K562 (cell line): Measurements from ENCODE around the gene SUFU. TPM values are rescaled to one million over a fixed set of nuclear protein-coding genes. Genes with fewer than 3 reads are reported as not detected.

Experiments used
- ATAC-seq: fragments of 200-7000 bp; cut with Tn5 transposase; 3 replicates; pipeline ENCODE4 v1.9.1; 2020; ENCODE audit warnings: moderate library complexity
- BruUV-seq: library from RNA; stranded (reverse); fragments of 400-500 nt; replicated peaks from 2 replicates; lab custom pipeline; 2021; lab: Mats Ljungman, UMichigan
- CTCF ChIA-PET: fragments of 300-600 bp; formaldehyde crosslinking; extraction: SDS; loops from one replicate; lab custom pipeline; 2021; ENCODE audit warnings: low intra/inter-chr PET ratio; lab: Yijun Ruan, JAX
- POLR2A ChIA-PET: fragments of 300-600, 350-650 bp; sonication (Branson Sonifier 250); formaldehyde crosslinking; extraction: SDS; loops from one replicate; lab custom pipeline; 2021; ENCODE audit warnings: antibody characterized with exemption, inconsistent platforms; lab: Yijun Ruan, JAX
- DNase-seq, 4 experiments: peaks; one replicate each; pipeline versions ENCODE4 v3.0.0 to v3.0.0-alpha.2; 2011 to 2018; ENCODE audit warnings: low spot score in 3 of 4, mixed read lengths in 3 of 4; ENCODE audit errors: extremely low read depth in 1 of 4
- FAIRE-seq: peaks from 2 replicates; lab custom pipeline; 2011; peaks lifted over from hg19 to GRCh38; lab: Jason Lieb, UNC
- H2AFZ ChIP-seq: 2 replicates; pipeline ENCODE4 v1.6.0; 2011; ENCODE audit warnings: low read depth, low read length, control low read depth, inconsistent platforms
- H3K27ac ChIP-seq: fragments of 200-600 bp; 3 replicates; pipeline ENCODE4 v1.8.0; 2011; ENCODE audit warnings: low read depth, mild to moderate bottlenecking, control low read depth, inconsistent platforms, low read length, moderate library complexity, mixed read lengths; ENCODE audit errors: extremely low read depth
- H3K27me3 ChIP-seq, 2 experiments: fragments of 300-600 bp in 1 of 2; 2 replicates in 1 of 2; 3 replicates in 1 of 2; pipeline versions ENCODE4 v1.6.0 to v1.8.0; 2011; ENCODE audit warnings: inconsistent platforms in 2 of 2, low read length in 2 of 2, mild to moderate bottlenecking in 1 of 2, mixed read lengths in 1 of 2, moderate library complexity in 1 of 2; ENCODE audit not compliant: control insufficient read depth in 2 of 2, insufficient read depth in 2 of 2
- H3K36me3 ChIP-seq: fragments of 300-600 bp; 3 replicates; pipeline ENCODE4 v1.8.0; 2011; ENCODE audit warnings: mild to moderate bottlenecking, low read length, inconsistent platforms; ENCODE audit not compliant: control insufficient read depth, insufficient read depth
- H3K4me1 ChIP-seq, 2 experiments: fragments of 200-600 bp in 1 of 2; replicated peaks in 1 of 2; 2 replicates in 1 of 2; 3 replicates in 1 of 2; pipeline versions ENCODE4 v1.5.1 to v1.8.0; 2011; ENCODE audit warnings: inconsistent platforms in 2 of 2, low read length in 2 of 2, mild to moderate bottlenecking in 1 of 2, mixed read lengths in 1 of 2, moderate library complexity in 1 of 2; ENCODE audit not compliant: control insufficient read depth in 2 of 2, insufficient read depth in 2 of 2
- H3K4me2 ChIP-seq: 2 replicates; pipeline ENCODE4 v1.6.1; 2011; ENCODE audit warnings: low read length, control low read depth, inconsistent platforms, mixed read lengths; ENCODE audit not compliant: insufficient read depth
- H3K4me3 ChIP-seq: fragments of 200-600 bp; sonication (generic), shearing (Covaris generic); 2 replicates; pipeline ENCODE4 v1.5.1; 2016; ENCODE audit warnings: control low read depth, inconsistent platforms
- H3K79me2 ChIP-seq: fragments of 200-600 bp; 3 replicates; pipeline ENCODE4 v1.8.0; 2011; ENCODE audit warnings: low read length, inconsistent platforms; ENCODE audit not compliant: control insufficient read depth, insufficient read depth
- H3K9ac ChIP-seq, 2 experiments: 2 replicates each; pipeline versions ENCODE4 v1.6.0 to v1.6.1; 2011; ENCODE audit warnings: low read depth in 2 of 2, low read length in 2 of 2, control low read depth in 1 of 2, inconsistent platforms in 1 of 2, mild to moderate bottlenecking in 1 of 2, mixed read lengths in 1 of 2; ENCODE audit not compliant: insufficient read depth in 1 of 2
- H3K9me1 ChIP-seq: one replicate; pipeline ENCODE4 v1.6.0; 2011; ENCODE audit warnings: inconsistent platforms, mild to moderate bottlenecking, low read length, moderate library complexity; ENCODE audit not compliant: control insufficient read depth, insufficient read depth
- H3K9me3 ChIP-seq: replicated peaks from 2 replicates; pipeline ENCODE4 v1.5.1; 2011; ENCODE audit warnings: low read depth, low read length, inconsistent platforms; ENCODE audit not compliant: control insufficient read depth, insufficient read depth
- H4K20me1 ChIP-seq: replicated peaks from 2 replicates; pipeline ENCODE4 v1.6.1; 2011; ENCODE audit warnings: low read length, inconsistent platforms, mixed read lengths; ENCODE audit not compliant: control insufficient read depth, insufficient read depth
- CBX8 ChIP-seq: fragments of 200-600 bp; sonication (generic); IDR thresholded peaks from 2 replicates; pipeline ENCODE4 v1.6.1; 2012; ENCODE audit warnings: borderline replicate concordance, mixed run types, low read depth, mild to moderate bottlenecking, moderate library complexity, mixed read lengths, low read length, control low read depth, inconsistent platforms; ENCODE audit not compliant: poor library complexity, severe bottlenecking; ENCODE audit errors: extremely low read depth
- DLX4 ChIP-seq: fragments of 250-450 bp; sonication (Bioruptor Pico); IDR thresholded peaks from 2 replicates; pipeline ENCODE4 v1.6.1; 2021; ENCODE audit warnings: mild to moderate bottlenecking
- FOXK1 ChIP-seq: sonication (generic); formaldehyde crosslinking; IDR thresholded peaks from 2 replicates; pipeline ENCODE4 v1.8.0; 2022; ENCODE audit warnings: missing genetic modification reagents, mild to moderate bottlenecking, borderline replicate concordance
- HDGF ChIP-seq: fragments of 450-650 bp; IDR thresholded peaks from 2 replicates; pipeline ENCODE4 v1.6.1; 2016
- JUND ChIP-seq, 2 experiments: IDR thresholded peaks; 2 replicates in 1 of 2; 3 replicates in 1 of 2; pipeline ENCODE4 v1.6.1; 2011; ENCODE audit warnings: borderline replicate concordance in 2 of 2, low read depth in 2 of 2, low read length in 2 of 2, improper control_type of control experiment in 1 of 2, missing biosample characterization in 1 of 2, missing genetic modification characterization in 1 of 2, missing genetic modification reagents in 1 of 2
- KAT7 ChIP-seq: sonication (generic); formaldehyde crosslinking; IDR thresholded peaks from 2 replicates; pipeline ENCODE4 v1.8.0; 2022; ENCODE audit warnings: missing genetic modification reagents, mild to moderate bottlenecking, borderline replicate concordance
- LCOR ChIP-seq: sonication (generic); formaldehyde crosslinking; IDR thresholded peaks from 2 replicates; pipeline ENCODE4 v1.8.0; 2022; ENCODE audit warnings: mild to moderate bottlenecking, missing genetic modification reagents
- MAX ChIP-seq: sonication (generic); formaldehyde crosslinking; IDR thresholded peaks from 2 replicates; pipeline ENCODE4 v1.9.0; 2022; ENCODE audit warnings: mild to moderate bottlenecking, missing genetic modification reagents
- MEIS2 ChIP-seq: fragments of 450-650 bp; IDR thresholded peaks from 2 replicates; pipeline ENCODE4 v1.6.1; 2014; ENCODE audit warnings: mild to moderate bottlenecking; ENCODE audit not compliant: partially characterized antibody
- MITF ChIP-seq: IDR thresholded peaks from 2 replicates; pipeline ENCODE4 v1.6.1; 2014; ENCODE audit warnings: antibody characterized with exemption
- MYBL2 ChIP-seq, 2 experiments: fragments of 450-650 bp in 1 of 2; sonication (generic) in 1 of 2; formaldehyde crosslinking in 1 of 2; IDR thresholded peaks; 2 replicates each; pipeline versions ENCODE4 v1.6.1 to v1.8.1; 2017 to 2022; ENCODE audit warnings: borderline replicate concordance in 1 of 2, inconsistent platforms in 1 of 2, low read depth in 1 of 2, mild to moderate bottlenecking in 1 of 2, missing genetic modification reagents in 1 of 2, moderate library complexity in 1 of 2
- PTTG1 ChIP-seq: fragments of 450-650 bp; IDR thresholded peaks from 2 replicates; pipeline ENCODE4 v1.6.1; 2016; ENCODE audit warnings: low read depth, mild to moderate bottlenecking, missing genetic modification characterization, missing compliant biosample characterization
- RNF2 ChIP-seq: sonication (generic); IDR thresholded peaks from 2 replicates; pipeline ENCODE4 v1.6.1; 2016
- SPI1 ChIP-seq: IDR thresholded peaks from 2 replicates; pipeline ENCODE4 v1.6.1; 2011; ENCODE audit warnings: low read depth, low read length, control low read depth, borderline replicate concordance
- THAP7 ChIP-seq: fragments of 250-450 bp; sonication (Bioruptor Pico); IDR thresholded peaks from 2 replicates; pipeline ENCODE4 v1.5.0; 2021
- YBX1 ChIP-seq: fragments of 450-650 bp; IDR thresholded peaks from 2 replicates; pipeline ENCODE4 v1.7.1; 2016; ENCODE audit warnings: mild to moderate bottlenecking
- ZBTB8A ChIP-seq: fragments of 450-650 bp; IDR thresholded peaks from 2 replicates; pipeline ENCODE4 v1.6.1; 2018; ENCODE audit warnings: mild to moderate bottlenecking, moderate library complexity; ENCODE audit not compliant: partially characterized antibody
- ZNF41 ChIP-seq: fragments of 250-450 bp; sonication (Bioruptor Pico); conservative IDR thresholded peaks from 2 replicates; pipeline ENCODE4 v1.4.0; 2020; ENCODE audit warnings: mild to moderate bottlenecking
- WGBS: fragments of 100-300 bp; shearing (Covaris generic); methylation state at CpG from one replicate; pipeline ENCODE4 v1.1.6; 2016; ENCODE audit warnings: low coverage, mixed read lengths; ENCODE audit not compliant: insufficient coverage; ENCODE audit errors: missing lambda C conversion rate; 5-methylcytosine and 5-hydroxymethylcytosine counted together
- in situ Hi-C: fragments of 300-500 bp; cut with MboI; formaldehyde crosslinking; loops from 4 replicates; pipeline ENCODE4 v1.15.0; 2018; ENCODE audit warnings: inconsistent platforms, mixed read lengths
- intact Hi-C: fragments of 100-400 bp; cut with micrococcal nuclease; formaldehyde crosslinking; loops from 2 replicates; pipeline ENCODE4 v1.14.2; 2022
- polyA plus RNA-seq, 8 experiments: library from polyadenylated mRNA; depleted of rRNA in 4 of 8; stranded (reverse) in 5 of 8; unstranded in 3 of 8; fragments of >200 nt; fragmentation: Nextera tagmentation in 2 of 8; fragmentation: Illumina TruSeq in 1 of 8; extraction: Ambion mirVana in 2 of 8; extraction: Trizol in 1 of 8; gene quantifications; 2 replicates each; pipeline versions ENCODE4 v1.2.1 to v1.2.3, GENCODE V29; 2011 to 2014; ENCODE audit warnings: inconsistent platforms in 1 of 8, missing spikeins in 1 of 8
- total RNA-seq, 7 experiments: library from RNA; depleted of rRNA in 6 of 7; stranded (reverse); fragments of >200 nt in 6 of 7; fragmentation: Illumina TruSeq in 2 of 7; extraction: Trizol in 2 of 7; gene quantifications; 2 replicates each; pipeline versions ENCODE4 v1.2.1 to v1.2.3, GENCODE V29; 2011 to 2021; ENCODE audit warnings: low replicate concordance in 1 of 7

SUFU gene
- total and polyA plus RNA-seq, 9 of the 15 experiments (the other 6 are each of a cell fraction or from before 2014, with no cell fraction given): 0.59 to 6.3 (median 0.82) TPM

- no TSS peak for BruUV-seq
- DNase-seq (peak in 3 of 4 experiments; percentile 28 to 61 (median 30)), ATAC-seq (peak; percentile 38), FAIRE-seq (no peak)
- peak overlapping the region; percentile 80 to 98 for H3K9ac ChIP-seq
- H3K4me1 ChIP-seq: peaks cover 6 to 66% of the 10 kb centered on the region in 2 experiments; a peak in 4 of 5 replicates
- H3K4me3 ChIP-seq: peak overlapping the region; percentile 78
- H3K27ac ChIP-seq: peak overlapping the region; percentile 89
- peak overlapping the region; percentile 87 for H3K4me2 ChIP-seq
- no peaks in the 10 kb centered on the region for H3K27me3 ChIP-seq
- H3K9me3 ChIP-seq: no peaks in the 10 kb centered on the region
- ChIA-PET CTCF (no interaction called here), POLR2A (interaction anchor here (0.6 to 6.2 kb wide), 9 partner anchors 9 to 69 kb away, joined by 3 to 60 read pairs (median 5); partner anchors contain the start of genes ARL3 and SFXN2)
- intact Hi-C loops: loop anchor here (5.0 kb wide), 2 partner anchors 38 to 67 kb away; partner anchors contain the start of genes ARL3 and SFXN2
- H3K9me1 ChIP-seq: peaks cover 2% of the 10 kb centered on the region
- under 1% methylated on average over 45 of the region's 62 CpGs for WGBS
- peak overlapping the region; percentile 29 for H2AFZ ChIP-seq
- H4K20me1 ChIP-seq: 0 out of 2 replicates have a peak, but pooled peaks cover 4% of the 10 kb centered on the region
- peaks cover 69% of the 10 kb centered on the region for H3K79me2 ChIP-seq
- H3K36me3 ChIP-seq: peaks cover 3% of the 10 kb centered on the region; the same call in 2 of the 3 replicates
- in situ Hi-C loops: no loop called here
- TF ChIP-seq YBX1: no peak
- TF ChIP-seq CBX8: no peak
- TF ChIP-seq MAX (CRISPR knock-in tag): peak; percentile 95
- TF ChIP-seq SPI1: no peak
- TF ChIP-seq JUND (IDR thresholded peaks at IDR 0.05; ENCODE audit: borderline replicate concordance, low read depth, low read length): no peak
- no peak for TF ChIP-seq JUND (tag; IDR thresholded peaks at IDR 0.05; ENCODE audit: borderline replicate concordance, low read depth, low read length)
- TF ChIP-seq RNF2: peak; percentile 55; the same call in 1 of the 2 replicates
- TF ChIP-seq FOXK1 (CRISPR knock-in tag): no peak
- TF ChIP-seq DLX4 (CRISPR knock-in tag): no peak
- TF ChIP-seq THAP7 (CRISPR knock-in tag): 0 out of 2 replicates have a peak, but pooled peaks have one; percentile 12
- TF ChIP-seq HDGF: no peak
- no peak for TF ChIP-seq MITF
- no peak for TF ChIP-seq PTTG1 (tag)
- TF ChIP-seq MEIS2: no peak
- no peak for TF ChIP-seq ZBTB8A
- no peak for TF ChIP-seq LCOR
- TF ChIP-seq ZNF41 (CRISPR knock-in tag): no peak
- peak; percentile 63; the same call in 1 of the 2 replicates for TF ChIP-seq KAT7 (CRISPR knock-in tag)
- no peak for TF ChIP-seq MYBL2 (IDR thresholded peaks at IDR 0.05; ENCODE audit: low read depth)
- no peak for TF ChIP-seq MYBL2 (CRISPR knock-in tag; IDR thresholded peaks at IDR 0.05; ENCODE audit: borderline replicate concordance)
These were observed 141.0 kb downstream of the SUFU start for GRCh38 chr10:102644646-102645387.
